Liver (tissue), 9 donors: Measurements from ENCODE around the gene CFAP61. TPM values are rescaled to one million over a fixed set of nuclear protein-coding genes. Genes with fewer than 3 reads are reported as not detected.

Experiments used
- DNase-seq: peaks from one replicate; pipeline ENCODE4 v3.0.0-alpha.2; 2017; ENCODE audit warnings: low spot score
- H3K27ac ChIP-seq, 2 donors: one replicate each; pipeline ENCODE4 v1.7.0; 2013; ENCODE audit warnings: inconsistent platforms in 2 of 2, low read length in 2 of 2, control low read depth in 1 of 2, low read depth in 1 of 2, mild to moderate bottlenecking in 1 of 2
- H3K27me3 ChIP-seq, 4 donors: one replicate each; pipeline versions ENCODE4 v1.6.1 to v1.7.0; 2013; ENCODE audit warnings: low read length in 3 of 4, inconsistent platforms in 1 of 4, mild to moderate bottlenecking in 1 of 4, moderate library complexity in 1 of 4; ENCODE audit not compliant: control insufficient read depth in 4 of 4, insufficient read depth in 4 of 4
- H3K36me3 ChIP-seq, 4 donors: one replicate each; pipeline versions ENCODE4 v1.6.1 to v1.7.0; 2013; ENCODE audit warnings: low read length in 3 of 4, mild to moderate bottlenecking in 3 of 4, low read depth in 1 of 4, moderate library complexity in 1 of 4; ENCODE audit not compliant: control insufficient read depth in 4 of 4, insufficient read depth in 3 of 4
- H3K4me1 ChIP-seq, 4 donors: one replicate each; pipeline versions ENCODE4 v1.6.1 to v1.7.0; 2013; ENCODE audit warnings: low read length in 3 of 4, mild to moderate bottlenecking in 3 of 4, moderate library complexity in 1 of 4; ENCODE audit not compliant: control insufficient read depth in 4 of 4, insufficient read depth in 4 of 4
- H3K4me3 ChIP-seq, 3 donors: one replicate each; pipeline versions ENCODE4 v1.6.1 to v1.7.0; 2013; ENCODE audit warnings: low read length in 3 of 3, control low read depth in 1 of 3, low read depth in 1 of 3, mild to moderate bottlenecking in 1 of 3
- H3K9ac ChIP-seq, 2 donors: one replicate each; pipeline ENCODE4 v1.7.0; 2013; ENCODE audit warnings: low read length in 2 of 2, mild to moderate bottlenecking in 2 of 2, moderate library complexity in 2 of 2, control low read depth in 1 of 2, low read depth in 1 of 2
- H3K9me3 ChIP-seq, 4 donors: one replicate each; pipeline versions ENCODE4 v1.6.1 to v1.7.0; 2013; ENCODE audit warnings: low read length in 3 of 4; ENCODE audit not compliant: control insufficient read depth in 4 of 4
- CTCF ChIP-seq: fragments of 150-350 bp; IDR thresholded peaks from 2 replicates; pipeline ENCODE4 v1.5.1; 2017; ENCODE audit warnings: improper control_type of control experiment, low read depth, low read length; ENCODE audit not compliant: missing input control
- EGR1 ChIP-seq, 2 donors: IDR thresholded peaks; 2 replicates each; pipeline ENCODE4 v1.6.1; 2016 to 2018; ENCODE audit warnings: antibody characterized with exemption in 2 of 2, low read depth in 2 of 2
- FOXA1 ChIP-seq: IDR thresholded peaks from 2 replicates; pipeline ENCODE4 v1.6.1; 2016; ENCODE audit warnings: antibody characterized with exemption
- GABPA ChIP-seq, 2 donors: IDR thresholded peaks in 1 of 2; conservative IDR thresholded peaks in 1 of 2; 2 replicates each; pipeline ENCODE4 v1.6.1; 2016; ENCODE audit warnings: antibody characterized with exemption in 2 of 2, mild to moderate bottlenecking in 1 of 2, moderate library complexity in 1 of 2
- HNF4A ChIP-seq, 2 donors: conservative IDR thresholded peaks; 2 replicates each; pipeline ENCODE4 v1.6.1; 2016; ENCODE audit warnings: antibody characterized with exemption in 2 of 2, mild to moderate bottlenecking in 2 of 2
- JUND ChIP-seq, 2 donors: IDR thresholded peaks; 2 replicates each; pipeline ENCODE4 v1.6.1; 2016; ENCODE audit warnings: antibody characterized with exemption in 2 of 2
- MAX ChIP-seq: IDR thresholded peaks from 2 replicates; pipeline ENCODE4 v1.6.1; 2016; ENCODE audit warnings: antibody characterized with exemption
- NR2F2 ChIP-seq: IDR thresholded peaks from 2 replicates; pipeline ENCODE4 v1.6.1; 2016; ENCODE audit warnings: antibody characterized with exemption
- RAD21 ChIP-seq, 2 donors: IDR thresholded peaks; 2 replicates each; pipeline ENCODE4 v1.6.1; 2016; ENCODE audit warnings: antibody characterized with exemption in 2 of 2, mild to moderate bottlenecking in 2 of 2
- RXRA ChIP-seq, 2 donors: IDR thresholded peaks; 2 replicates each; pipeline ENCODE4 v1.6.1; 2017 to 2018; ENCODE audit warnings: antibody characterized with exemption in 2 of 2, mild to moderate bottlenecking in 1 of 2
- SP1 ChIP-seq: IDR thresholded peaks from 2 replicates; pipeline ENCODE4 v1.6.1; 2018; ENCODE audit warnings: antibody characterized with exemption, mild to moderate bottlenecking
- TAF1 ChIP-seq: conservative IDR thresholded peaks from 2 replicates; pipeline ENCODE4 v1.6.1; 2016; ENCODE audit warnings: antibody characterized with exemption, mild to moderate bottlenecking
- YY1 ChIP-seq: IDR thresholded peaks from 2 replicates; pipeline ENCODE4 v1.6.1; 2016; ENCODE audit warnings: antibody characterized with exemption, mild to moderate bottlenecking
- ZBTB33 ChIP-seq: IDR thresholded peaks from 2 replicates; pipeline ENCODE4 v1.6.1; 2016; ENCODE audit warnings: antibody characterized with exemption
- WGBS: extraction: QIAGEN DNeasy Blood & Tissue Kit; methylation state at CpG from one replicate; pipeline ENCODE4 v1.1.7; 2013; 5-methylcytosine and 5-hydroxymethylcytosine counted together
- polyA plus RNA-seq, 2 donors: library from polyadenylated mRNA; stranded (reverse) in 1 of 2; unstranded in 1 of 2; fragments of 200-250 nt in 1 of 2; fragments of >200 nt in 1 of 2; fragmentation: Nextera tagmentation in 1 of 2; extraction: Ambion mirVana in 1 of 2; gene quantifications; one replicate each; pipeline versions ENCODE4 v1.2.1 to v1.2.3, GENCODE V29; 2013 to 2015
- total RNA-seq, 2 donors: library from RNA; depleted of rRNA; stranded (reverse); fragments of >200 nt; gene quantifications; one replicate each; pipeline ENCODE4 v1.2.3, GENCODE V29; 2014
- TF ChIP-seq, protein P1 (sequence below): IDR thresholded peaks from 2 replicates; pipeline ENCODE4 v1.6.1; 2016; ENCODE audit warnings: antibody characterized with exemption, mild to moderate bottlenecking
- TF ChIP-seq, protein P2 (sequence below): IDR thresholded peaks from 2 replicates; pipeline ENCODE4 v1.6.1; 2016; ENCODE audit warnings: antibody characterized with exemption
- donor health status: healthy.
- donor health status: healthy.
- donor health status: healthy.
- donor health status: healthy.
- donor health status: healthy.

Gene CFAP61
- total and polyA plus RNA-seq, 4 donors: 0.05 TPM; not detected in 3

GRCh38 chr20:20396794-20397193, 344.5 kb downstream of the CFAP61 start:
- Histone ChIP-seq H3K4me3 (no peak overlapping the region), H3K27me3 (no peaks in the 10 kb centered on the region), H3K9ac (no peak overlapping the region), H3K36me3 (peaks cover 5 to 59% (median 16%) of the 10 kb centered on the region in 4 donors), H3K4me1 (peaks cover 0 to 5% (median 3%) of the 10 kb centered on the region in 4 donors), H3K27ac (no peak overlapping the region), H3K9me3 (no peaks in the 10 kb centered on the region)
- TF ChIP-seq SP1 (no peak), TAF1 (no peak), NR2F2 (no peak), MAX (no peak), EGR1 (IDR thresholded peaks at IDR 0.05; ENCODE audit: low read depth in 2 of 2) (no peak), FOXA1 (no peak), GABPA (IDR thresholded peaks at IDR 0.05 in 1 of 2, conservative IDR thresholded peaks at IDR 0.05 in 1 of 2) (no peak), CTCF (no peak), ZBTB33 (no peak), JUND (IDR thresholded peaks at IDR 0.05) (no peak), RAD21 (IDR thresholded peaks at IDR 0.05) (no peak)
- TF ChIP-seq, protein P1, sequence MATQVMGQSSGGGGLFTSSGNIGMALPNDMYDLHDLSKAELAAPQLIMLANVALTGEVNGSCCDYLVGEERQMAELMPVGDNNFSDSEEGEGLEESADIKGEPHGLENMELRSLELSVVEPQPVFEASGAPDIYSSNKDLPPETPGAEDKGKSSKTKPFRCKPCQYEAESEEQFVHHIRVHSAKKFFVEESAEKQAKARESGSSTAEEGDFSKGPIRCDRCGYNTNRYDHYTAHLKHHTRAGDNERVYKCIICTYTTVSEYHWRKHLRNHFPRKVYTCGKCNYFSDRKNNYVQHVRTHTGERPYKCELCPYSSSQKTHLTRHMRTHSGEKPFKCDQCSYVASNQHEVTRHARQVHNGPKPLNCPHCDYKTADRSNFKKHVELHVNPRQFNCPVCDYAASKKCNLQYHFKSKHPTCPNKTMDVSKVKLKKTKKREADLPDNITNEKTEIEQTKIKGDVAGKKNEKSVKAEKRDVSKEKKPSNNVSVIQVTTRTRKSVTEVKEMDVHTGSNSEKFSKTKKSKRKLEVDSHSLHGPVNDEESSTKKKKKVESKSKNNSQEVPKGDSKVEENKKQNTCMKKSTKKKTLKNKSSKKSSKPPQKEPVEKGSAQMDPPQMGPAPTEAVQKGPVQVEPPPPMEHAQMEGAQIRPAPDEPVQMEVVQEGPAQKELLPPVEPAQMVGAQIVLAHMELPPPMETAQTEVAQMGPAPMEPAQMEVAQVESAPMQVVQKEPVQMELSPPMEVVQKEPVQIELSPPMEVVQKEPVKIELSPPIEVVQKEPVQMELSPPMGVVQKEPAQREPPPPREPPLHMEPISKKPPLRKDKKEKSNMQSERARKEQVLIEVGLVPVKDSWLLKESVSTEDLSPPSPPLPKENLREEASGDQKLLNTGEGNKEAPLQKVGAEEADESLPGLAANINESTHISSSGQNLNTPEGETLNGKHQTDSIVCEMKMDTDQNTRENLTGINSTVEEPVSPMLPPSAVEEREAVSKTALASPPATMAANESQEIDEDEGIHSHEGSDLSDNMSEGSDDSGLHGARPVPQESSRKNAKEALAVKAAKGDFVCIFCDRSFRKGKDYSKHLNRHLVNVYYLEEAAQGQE: no peak
- DNase-seq: no peak
- 97% methylated on average over 3 of the region's 3 CpGs for WGBS

DNA sequence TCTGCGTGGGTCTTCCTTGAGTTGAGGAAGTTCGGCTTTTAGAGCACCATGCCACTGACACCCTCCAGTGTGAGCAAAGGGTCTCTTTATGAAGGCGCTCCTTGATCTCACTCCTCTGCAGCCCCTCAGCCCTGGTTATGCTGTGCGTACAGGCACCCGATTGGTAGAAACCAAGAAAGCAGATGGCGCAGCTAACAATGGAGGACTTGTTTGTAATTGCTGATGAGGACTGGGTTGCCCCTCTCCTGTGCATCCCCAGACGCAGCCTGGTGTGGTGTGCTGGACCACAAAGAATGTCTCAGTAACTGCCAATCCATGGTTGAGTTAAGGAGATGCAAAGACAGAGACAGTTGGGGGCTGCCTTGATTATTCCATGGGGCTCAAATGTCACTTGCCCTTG, 345.8 kb downstream of the CFAP61 start:
- 98% methylated on average over 7 of the region's 7 CpGs for whole genome bisulfite sequencing
- H3K9me3 ChIP-seq: no peaks in the 10 kb centered on the region
- H3K9ac ChIP-seq: no peak overlapping the region
- no peak for DNase-seq
- H3K4me3 ChIP-seq: no peak overlapping the region
- H3K27ac ChIP-seq: no peak overlapping the region
- H3K36me3 ChIP-seq: peaks cover 5 to 54% (median 11%) of the 10 kb centered on the region in 4 donors
- no peaks in the 10 kb centered on the region for H3K27me3 ChIP-seq
- peaks cover 0 to 5% (median 3%) of the 10 kb centered on the region in 4 donors for H3K4me1 ChIP-seq
- TF ChIP-seq YY1 (no peak), SP1 (no peak), MAX (no peak), GABPA (IDR thresholded peaks at IDR 0.05 in 1 of 2, conservative IDR thresholded peaks at IDR 0.05 in 1 of 2) (no peak), NR2F2 (no peak), JUND (IDR thresholded peaks at IDR 0.05) (no peak), FOXA1 (no peak), RAD21 (IDR thresholded peaks at IDR 0.05) (no peak), HNF4A (conservative IDR thresholded peaks at IDR 0.05) (no peak), RXRA (IDR thresholded peaks at IDR 0.05) (no peak), TAF1 (no peak)
- TF ChIP-seq, protein P2, sequence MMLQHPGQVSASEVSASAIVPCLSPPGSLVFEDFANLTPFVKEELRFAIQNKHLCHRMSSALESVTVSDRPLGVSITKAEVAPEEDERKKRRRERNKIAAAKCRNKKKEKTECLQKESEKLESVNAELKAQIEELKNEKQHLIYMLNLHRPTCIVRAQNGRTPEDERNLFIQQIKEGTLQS: no peak
- TF ChIP-seq, protein P1: no peak
